Forelimb muscle (tissue), 1 donor: ENCODE data around the gene SEMA6A. TPM values are rescaled to one million over a fixed set of nuclear protein-coding genes. Genes with fewer than 3 reads are reported as not detected.

Source experiments
- DNase-seq: peaks from one replicate; pipeline ENCODE4 v3.0.0-alpha.2; 2013; ENCODE audit warnings: low read depth
- polyA plus RNA-seq: library from polyadenylated mRNA; unstranded; fragments of 120-200 nt; gene quantifications from one replicate; pipeline ENCODE4 v1.2.1, GENCODE V29; 2013; ENCODE audit not compliant: insufficient read length

The SEMA6A gene
- polyA plus RNA-seq, 1 donor = 43.9 TPM

DNA sequence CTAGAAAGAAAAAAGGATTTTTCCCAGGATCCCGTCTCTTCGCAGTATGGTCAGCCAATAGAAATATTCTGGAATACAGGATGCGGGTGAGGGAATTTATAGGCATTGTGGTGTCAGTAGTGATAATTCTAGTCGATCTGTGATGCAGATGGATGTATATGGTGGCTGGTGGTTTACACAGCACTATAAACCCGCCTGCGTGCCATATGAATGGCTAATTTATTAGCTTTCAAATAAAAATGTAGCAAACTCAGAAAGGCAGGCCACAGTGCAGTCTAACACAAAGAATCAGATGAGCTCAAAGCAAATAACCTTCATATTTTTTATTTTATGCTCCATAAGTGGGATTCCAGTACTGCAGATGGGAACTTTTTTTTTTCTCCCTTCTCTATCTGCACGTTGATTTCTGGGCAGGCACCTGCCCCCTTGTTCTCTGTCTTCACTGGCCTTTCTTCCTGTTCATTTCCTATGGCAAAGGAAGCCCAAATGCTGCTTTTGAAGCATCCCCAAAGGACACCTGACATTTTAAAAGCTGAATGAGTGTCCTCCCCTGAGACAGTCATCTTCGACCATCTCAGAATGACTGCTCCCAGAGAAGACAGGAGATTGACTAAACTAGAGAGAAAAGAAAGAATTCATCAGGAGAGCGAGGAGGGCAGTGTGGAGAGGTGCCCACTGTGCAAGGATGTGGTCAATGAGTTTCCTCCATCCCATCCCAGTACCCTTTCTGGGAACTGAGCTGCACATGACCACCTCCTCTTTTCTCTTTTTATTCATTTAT is 52.1 kb downstream of the SEMA6A start:
- no peak for DNase-seq

DNA sequence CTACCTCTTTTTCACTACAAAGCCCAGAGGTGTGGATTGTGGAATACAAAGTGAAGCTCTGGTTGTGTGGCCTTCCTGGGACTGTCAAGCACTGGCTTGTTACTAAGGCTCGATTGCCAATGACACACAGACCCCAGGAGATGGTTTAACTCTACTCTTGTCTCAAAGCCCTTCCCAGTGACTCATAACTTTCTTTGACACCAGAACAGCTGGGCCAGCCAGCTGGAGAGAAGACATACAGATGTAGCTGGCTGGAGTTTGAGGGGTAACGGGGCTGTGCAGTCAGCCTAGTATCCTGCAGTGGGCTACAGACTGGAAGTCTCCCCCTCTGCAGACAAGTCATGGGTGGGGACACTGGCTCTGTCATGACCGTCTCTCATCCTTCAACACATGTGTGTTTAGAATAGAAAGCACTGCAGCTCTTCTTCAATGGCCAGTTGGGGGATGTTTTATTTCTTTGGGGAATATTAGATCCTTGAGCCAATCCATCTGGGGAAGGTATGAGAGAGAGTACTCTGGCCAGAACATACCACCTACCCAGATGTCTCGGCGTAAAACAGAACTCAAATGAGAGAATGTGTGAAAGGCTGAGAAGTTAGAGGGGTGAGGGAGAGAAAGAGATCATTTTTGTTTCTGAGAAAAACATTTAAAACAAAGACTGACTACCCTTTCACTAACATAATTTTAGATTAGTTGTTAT is 53.3 kb downstream of the SEMA6A start:
- DNase-seq = peak; percentile 73

DNA sequence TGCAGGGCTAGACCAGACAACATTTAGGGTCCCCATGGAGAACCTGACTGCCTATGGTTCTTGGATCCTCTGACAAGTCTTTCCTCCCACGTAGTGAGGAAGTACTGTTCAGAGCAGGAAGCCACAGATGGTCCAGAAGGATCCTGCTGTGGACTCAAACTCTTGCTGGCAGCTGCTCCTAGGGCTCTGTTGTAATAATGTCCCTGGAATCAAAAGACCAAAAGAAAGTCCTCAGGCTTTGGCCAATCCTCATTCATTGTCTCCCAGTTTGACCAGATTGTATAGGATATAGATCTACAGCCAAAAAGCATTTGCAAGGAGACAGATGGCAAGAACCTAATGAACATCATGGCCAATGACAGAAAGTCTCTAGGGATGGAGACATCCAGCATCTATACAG is 53.9 kb downstream of the SEMA6A start:
- DNase-seq = no peak

DNA sequence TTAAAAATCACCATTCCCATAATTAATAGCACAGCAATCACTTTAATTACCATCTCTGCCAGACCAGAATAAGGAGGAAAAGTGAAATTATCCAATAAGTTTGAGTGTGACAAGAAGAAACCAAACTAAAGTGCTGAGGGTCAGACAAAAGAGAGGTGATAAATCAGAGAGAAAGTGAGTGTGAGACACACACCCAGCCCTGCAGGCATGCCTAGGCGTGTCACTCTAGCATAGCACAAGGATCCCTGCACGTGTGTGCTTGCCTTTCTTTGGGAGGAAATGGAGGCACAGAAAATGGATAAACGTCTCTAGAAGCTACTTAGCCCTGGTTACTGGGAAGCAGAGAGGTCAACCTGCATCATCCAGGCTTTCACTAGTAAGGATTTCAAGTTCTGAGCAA is 56.2 kb downstream of the SEMA6A start:
- no peak for DNase-seq

DNA sequence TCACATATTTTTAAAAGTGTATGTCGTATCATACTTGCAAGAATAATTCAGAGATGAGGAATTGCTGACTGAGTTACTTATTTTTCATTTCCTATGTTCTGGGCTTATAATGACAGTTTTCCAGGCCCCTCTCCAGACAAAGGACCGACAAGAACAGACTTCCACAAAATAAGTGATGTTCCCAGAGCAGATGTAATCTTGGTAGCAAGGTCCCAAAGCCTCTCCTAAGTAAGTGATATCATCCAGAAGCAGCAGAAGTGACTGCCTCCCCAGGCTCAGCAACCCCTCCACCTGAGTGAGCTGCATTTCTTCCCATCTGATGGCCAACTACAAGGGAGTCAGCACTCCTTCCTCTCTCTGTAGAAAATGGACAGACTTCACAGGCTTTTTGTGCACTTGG is 57.1 kb downstream of the SEMA6A start:
- no peak for DNase-seq

DNA sequence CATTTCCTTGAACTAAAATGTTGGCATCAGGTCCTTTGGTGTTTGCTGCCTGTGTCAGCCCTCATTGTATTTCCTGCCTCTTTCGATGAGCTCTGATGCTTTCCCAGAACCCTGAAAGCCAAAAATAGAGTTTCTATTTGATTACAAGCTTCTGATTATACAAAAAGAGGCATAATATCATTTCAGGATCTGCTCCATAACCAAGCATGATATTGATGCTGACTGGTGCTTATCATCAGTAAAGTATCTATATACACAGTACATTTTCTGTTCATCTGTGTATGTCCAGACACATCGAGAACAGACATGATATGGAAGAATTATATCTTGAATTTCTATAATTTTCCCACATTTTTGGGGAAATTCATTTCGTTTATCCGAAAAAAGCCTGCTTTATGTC is 58.6 kb downstream of the SEMA6A start:
- DNase-seq = no peak

DNA sequence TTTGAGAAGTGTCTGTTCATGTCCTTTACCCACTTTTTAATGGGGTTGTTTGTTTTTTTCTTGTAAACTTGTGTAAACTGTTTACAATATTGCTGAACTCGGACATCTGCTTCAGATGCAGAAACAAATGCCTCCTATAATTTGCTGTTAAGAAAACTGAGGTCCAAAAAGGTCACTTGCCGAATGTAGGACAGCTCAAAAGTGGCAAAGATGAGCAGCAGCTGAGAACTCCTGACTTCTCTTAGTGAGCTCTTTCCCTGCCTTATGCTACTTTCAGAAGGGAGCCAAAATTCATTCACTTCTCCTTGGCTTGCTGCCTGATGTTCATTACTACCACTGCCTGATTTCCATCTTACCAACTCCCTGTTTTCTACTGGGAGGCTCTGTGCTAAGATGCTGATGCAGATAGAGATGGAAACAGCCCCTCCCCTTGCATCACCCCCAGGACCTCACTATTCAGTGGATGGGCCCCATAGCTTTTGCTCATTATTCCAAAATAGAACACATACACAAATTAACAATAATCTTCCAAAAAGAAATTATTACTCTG is 60.1 kb downstream of the SEMA6A start:
- no peak for DNase-seq

DNA sequence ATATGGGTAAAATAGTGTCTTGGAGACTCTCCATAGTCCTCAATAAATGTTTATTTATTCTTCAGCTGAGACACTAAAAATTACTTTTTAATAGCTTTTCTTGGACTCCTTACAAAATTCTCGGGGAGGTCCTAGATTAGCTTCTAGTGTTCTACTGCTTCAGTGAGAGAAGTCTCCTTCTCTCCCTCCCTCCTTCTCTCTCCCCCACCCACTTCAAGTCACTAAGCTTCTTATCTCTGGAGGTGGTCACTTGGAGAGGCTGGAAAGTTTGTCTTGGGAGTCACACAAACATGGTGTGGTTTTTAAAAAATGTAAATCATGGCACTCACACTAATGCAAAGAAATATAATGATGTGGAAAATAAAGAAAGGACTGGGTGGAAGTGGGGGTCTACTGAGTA is 64.1 kb downstream of the SEMA6A start:
- DNase-seq = no peak

DNA sequence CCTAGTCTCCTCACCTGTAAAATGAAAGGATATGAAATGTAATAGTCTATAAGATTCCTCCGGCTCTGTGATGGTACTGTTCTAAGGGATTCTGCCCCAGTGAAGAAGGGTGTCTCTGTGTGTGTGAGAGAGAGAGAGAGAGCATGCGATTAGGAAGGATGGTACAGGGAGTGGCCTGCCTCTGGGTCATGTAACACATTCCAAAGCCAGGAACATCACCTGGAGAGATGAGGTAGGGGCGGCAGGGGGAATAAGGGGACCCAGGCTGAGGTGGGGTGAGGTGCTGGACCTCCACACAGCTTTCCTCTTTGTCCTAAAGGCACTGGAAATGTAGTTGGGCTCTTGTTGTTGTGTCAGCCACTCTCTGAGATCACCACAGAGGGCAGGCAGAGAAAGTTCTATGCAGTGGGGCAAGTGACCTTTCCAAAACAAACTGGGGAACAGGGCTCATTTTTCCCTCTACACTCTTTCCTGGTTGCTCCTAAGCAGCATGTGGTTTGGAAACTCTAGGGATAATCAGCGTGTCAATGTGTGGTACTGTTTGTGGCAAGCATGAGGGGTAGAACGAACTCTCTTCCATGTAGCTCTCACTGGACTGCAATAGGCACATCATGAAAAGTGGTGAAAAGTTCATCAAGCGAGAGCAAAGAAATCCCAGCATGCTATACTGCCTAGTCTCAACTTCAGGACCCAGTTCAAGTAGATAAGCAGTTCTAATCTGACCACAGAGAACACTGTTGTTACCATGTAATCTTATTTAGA is 65.0 kb downstream of the SEMA6A start:
- no peak for DNase-seq

DNA sequence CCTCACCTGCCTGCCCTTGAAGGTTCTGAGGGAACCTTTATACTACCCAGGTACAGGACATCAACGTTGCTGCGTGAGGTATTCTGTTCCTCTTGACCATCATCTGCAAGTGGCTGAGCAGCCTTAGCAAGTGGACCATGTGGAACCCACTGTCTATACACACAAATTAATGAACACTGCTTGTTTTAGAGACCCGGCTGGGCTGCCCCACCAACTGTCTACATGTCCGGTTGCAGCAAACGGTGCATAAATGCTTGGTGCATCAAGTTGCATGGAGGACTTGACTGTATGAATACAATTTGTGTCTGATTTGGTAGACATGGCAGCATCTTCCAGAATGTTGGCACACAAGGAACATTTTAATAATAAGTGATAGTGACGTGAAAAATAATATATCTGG is 65.8 kb downstream of the SEMA6A start:
- DNase-seq = no peak

DNA sequence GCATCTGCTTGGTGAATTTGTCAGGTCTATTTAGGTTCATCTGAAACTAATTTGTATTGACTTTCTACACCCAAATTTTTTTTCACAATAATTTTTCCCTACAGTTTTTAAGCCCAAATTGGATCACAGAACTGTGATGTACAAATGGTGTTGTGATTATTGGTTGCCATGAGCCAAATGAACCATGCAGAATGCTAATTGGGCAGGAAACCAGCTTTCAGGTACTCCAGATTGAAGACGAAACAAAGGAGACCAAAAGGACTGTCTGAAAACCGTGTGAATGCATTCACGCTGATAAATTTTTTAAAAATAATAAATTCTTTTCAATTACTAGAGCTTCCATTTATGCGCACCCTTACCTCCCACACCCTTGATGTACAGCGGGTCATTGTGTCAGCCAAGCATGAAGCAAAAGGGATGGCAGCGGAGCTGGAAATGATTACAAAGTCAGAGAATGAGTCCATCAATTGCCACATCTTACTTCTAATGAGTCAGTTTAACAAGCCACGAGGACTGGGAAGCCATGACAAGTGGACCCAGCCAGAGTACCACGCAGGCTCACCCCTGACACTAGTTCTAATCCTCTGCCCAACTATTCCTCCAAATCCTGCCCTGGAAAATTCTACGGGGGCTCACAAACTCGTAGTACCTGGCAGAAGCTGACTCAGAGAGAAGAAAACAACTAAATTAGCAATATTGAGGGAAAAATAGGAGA is 66.5 kb downstream of the SEMA6A start:
- no peak for DNase-seq

DNA sequence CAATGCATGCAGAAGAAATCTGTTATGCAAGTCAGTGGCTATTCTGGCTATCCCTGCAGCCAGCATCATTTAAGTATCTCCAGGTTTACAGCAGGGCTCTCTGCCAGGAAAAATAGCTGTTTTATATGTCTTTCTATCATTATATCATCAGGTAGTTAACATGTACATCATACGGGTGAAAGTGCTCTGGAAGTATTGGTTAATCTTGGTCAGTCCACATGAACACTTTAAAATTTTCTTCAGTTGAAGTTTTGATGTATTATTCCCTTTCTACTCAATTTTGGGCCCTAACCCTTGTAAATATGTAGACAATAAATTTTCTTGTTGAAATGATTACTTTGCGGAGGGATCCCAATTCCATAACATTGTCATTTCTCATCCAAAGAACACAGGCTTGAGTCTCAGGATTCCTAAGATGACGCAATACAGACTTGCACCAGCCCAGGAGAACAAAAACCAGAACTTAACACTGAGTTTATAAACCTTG is 67.5 kb downstream of the SEMA6A start:
- DNase-seq = peak; percentile 65

DNA sequence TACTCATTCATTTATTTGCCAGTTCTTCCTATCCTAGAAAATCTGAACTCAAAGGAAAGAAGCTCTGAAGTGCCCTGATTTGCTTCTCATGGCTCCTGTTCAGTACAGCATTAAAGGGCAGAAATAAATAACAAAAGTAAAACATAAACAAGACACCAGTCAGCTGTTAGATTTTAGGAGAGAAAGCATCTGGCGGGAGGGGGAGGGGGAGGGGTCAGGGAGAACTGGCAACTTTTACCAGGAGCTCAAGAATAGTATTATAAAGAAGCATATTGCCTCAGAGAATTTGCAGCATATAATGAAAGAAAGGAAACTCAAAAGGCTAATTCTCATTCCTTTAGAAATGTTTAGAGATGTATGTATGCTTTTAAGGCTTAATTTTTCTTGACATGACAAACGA is 68.1 kb downstream of the SEMA6A start:
- no peak for DNase-seq

DNA sequence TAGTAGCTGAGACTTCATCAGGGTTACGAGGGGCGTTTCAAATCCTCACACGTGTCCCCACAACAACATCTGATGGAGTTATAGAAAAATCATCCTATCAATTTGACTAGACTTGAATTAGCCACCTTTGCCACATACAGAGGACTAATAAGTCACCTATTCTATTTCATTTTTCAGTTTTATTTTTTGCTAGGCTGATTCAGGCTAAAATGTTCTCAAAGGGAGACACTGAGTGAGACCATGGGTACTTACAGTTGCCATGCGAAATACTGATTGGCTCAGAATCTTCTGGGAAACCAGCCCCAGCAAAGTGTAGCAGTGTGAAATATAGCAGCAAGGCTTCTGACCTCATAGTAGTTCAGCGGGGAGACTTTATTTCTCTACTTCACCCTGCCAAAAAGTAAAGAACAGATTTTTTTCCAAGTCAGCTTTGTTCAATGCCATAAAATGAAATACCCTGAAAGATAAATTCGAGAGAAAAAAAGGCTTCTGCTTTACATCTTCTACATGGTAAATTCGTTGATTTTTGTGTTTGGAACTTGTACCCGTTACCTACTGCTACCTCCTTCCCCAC is 69.9 kb downstream of the SEMA6A start:
- no peak for DNase-seq

DNA sequence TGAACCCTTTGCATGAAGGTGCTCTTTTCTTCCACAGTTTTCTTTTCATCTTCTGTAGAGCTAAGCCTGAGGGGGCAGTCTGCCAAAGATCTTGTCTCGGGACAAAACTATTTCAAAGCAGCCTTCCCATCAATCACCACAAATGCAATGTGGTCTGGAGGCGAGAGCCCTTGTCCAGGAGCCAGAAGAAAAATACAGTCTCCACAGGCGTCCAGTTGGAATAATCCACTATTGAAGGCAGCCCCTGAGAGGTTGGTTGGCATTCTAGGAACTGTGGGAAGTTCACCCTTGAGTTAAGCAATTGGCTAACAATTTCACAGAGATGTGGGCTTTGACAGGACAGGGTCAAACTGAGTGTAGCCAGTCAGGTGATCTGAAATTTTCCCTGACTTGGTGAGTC is 72.0 kb downstream of the SEMA6A start:
- DNase-seq = no peak

DNA sequence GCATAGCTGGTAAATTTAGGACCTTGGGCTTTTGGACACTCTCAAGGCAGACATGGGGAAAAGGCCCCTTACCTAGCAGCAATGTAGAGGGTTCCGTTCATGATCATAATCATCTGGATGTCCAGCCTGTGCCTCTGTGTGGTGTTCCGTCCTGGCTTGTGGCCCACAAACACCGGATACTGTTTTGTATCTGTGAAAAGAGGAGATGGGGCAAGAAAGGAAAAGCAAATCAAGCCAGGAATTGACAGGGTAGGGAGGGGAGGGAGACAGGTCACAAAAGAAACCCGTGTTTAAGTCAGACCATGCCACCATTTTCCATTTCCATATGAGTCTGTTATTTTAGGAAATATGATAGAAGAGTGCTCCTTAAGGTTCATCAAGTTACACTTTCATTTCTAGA is 72.5 kb downstream of the SEMA6A start:
- DNase-seq = no peak

DNA sequence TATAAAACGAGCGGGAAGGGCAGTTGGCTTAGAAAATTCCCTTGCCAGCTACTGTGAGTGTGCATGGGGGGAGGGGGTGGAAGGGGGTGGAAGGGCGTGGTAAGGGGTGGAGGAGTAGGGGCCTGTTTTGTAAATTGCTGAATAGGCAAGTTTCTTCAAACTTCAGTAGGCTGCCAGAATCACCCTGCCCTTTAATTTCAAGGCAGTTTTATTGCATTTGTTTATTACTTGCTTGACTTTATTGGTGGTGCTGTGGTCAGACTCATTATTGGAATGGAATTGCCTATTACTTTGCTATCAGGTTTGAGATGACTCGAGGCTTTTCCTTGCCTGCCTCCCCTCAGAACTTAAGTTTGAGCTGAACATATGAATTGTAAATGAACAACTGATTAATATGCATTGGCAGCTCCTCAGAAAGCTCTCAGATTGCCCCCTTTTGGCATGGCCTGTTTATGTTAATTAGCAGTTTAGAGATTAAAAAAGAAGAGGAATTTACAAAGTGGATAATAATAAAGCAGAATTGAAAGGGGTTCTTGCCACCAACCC is 76.0 kb downstream of the SEMA6A start:
- no peak for DNase-seq

DNA sequence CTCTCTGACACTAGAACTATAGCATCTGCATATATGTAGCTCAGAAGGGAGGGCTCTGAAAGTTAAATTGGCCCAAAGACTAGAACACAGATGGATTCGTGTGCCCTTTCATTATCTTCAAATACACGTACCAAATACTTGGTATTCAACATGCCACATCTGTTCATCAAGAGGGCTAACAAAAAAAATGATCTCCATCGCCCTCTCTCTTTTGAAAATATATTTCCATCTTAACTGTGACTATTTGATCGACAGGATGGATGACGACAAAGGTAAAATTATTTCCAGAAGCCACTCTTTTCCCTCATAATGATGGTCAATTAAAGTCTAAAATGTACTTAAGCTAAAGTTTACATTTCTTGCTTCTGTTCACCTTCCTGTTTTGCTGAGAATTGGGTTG is 77.0 kb downstream of the SEMA6A start:
- no peak for DNase-seq

DNA sequence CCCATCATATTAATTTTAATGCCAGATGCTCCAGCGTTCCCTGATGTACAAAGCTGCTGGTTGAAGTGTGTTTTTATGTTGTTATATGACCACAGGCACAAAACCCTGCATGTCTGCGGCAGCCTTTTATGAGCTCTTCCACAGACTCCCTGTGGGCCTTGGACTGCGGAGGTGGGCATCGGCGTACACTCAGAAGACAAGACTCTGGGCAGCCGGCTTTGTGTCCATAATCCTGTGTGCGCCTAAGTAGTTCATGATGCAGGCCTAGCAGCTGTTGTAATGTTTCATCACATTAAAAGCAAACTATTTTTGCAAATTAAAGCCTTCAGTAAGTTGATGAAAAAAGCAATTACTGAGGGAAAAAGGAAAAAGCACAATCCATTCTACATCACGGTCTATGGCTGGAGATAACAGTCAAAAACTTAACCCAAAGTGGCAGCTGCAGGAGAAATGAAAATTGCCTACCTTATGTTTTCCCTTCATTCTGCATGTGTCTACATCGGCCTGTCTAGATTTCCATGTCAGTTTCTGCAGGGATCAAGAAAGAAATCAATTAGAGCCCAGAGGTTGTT is 78.8 kb downstream of the SEMA6A start:
- no peak for DNase-seq

DNA sequence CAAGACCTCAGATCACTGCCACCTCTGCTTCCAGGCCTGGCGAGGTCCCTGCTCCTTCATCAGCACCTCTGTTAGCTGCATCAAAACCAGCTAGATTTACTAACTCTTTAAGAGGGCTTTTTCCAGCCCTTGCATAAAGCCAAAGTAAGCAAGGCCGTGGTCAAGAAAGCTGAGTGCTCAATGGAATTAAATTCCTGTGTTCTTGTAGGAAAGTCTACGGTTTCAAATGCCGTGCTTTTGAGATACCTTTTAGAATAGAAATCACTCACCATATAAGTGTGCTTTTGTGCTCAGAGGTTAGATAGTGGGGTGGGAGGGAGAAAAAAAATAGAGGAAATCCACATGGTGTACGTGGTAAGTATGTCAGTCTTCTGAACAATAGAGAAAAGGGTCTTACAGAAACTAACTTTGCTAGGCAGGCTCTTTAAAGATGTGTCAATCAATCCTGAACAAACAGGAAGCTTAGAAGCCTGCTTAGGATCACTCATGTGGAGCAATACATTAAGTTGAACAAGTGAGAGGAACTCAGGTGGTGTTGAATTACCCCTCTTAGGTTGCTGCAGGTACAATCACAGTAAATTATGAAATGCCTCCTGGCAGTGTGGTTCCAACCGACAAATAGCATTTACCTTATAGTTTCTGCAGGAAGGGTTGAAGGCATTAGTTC is 79.7 kb downstream of the SEMA6A start:
- no peak for DNase-seq
